Testis (tissue), 2 donors: ENCODE measurements around the gene ZEB2.

ENCODE experiments used
- POLR2A ChIP-seq: fragments of 450-650 bp; IDR thresholded peaks from one replicate; pipeline ENCODE4 v1.6.1; 2017; ENCODE audit warnings: antibody characterized with exemption, mild to moderate bottlenecking, moderate library complexity
- TF ChIP-seq, protein P1 (sequence below), 3 experiments: fragments of 450-650 bp in 2 of 3; fragments of 200-600 bp in 1 of 3; sonication (generic) in 1 of 3; IDR thresholded peaks; one replicate each; pipeline ENCODE4 v1.5.1; 2016 to 2019; ENCODE audit warnings: antibody characterized with exemption in 3 of 3, mild to moderate bottlenecking in 2 of 3, moderate library complexity in 1 of 3

GRCh38 chr2:144453486-144454158 lies 66.3 kb downstream of the ZEB2 start:
- TF ChIP-seq, protein P1, sequence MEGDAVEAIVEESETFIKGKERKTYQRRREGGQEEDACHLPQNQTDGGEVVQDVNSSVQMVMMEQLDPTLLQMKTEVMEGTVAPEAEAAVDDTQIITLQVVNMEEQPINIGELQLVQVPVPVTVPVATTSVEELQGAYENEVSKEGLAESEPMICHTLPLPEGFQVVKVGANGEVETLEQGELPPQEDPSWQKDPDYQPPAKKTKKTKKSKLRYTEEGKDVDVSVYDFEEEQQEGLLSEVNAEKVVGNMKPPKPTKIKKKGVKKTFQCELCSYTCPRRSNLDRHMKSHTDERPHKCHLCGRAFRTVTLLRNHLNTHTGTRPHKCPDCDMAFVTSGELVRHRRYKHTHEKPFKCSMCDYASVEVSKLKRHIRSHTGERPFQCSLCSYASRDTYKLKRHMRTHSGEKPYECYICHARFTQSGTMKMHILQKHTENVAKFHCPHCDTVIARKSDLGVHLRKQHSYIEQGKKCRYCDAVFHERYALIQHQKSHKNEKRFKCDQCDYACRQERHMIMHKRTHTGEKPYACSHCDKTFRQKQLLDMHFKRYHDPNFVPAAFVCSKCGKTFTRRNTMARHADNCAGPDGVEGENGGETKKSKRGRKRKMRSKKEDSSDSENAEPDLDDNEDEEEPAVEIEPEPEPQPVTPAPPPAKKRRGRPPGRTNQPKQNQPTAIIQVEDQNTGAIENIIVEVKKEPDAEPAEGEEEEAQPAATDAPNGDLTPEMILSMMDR (IDR thresholded peaks at IDR 0.05): no peak
- TF ChIP-seq POLR2A: no peak
